ENCODE data around the gene FHAD1. TPM values are rescaled to one million over a fixed set of nuclear protein-coding genes. Genes with fewer than 3 reads are reported as not detected.

The FHAD1 gene
- polyA plus RNA-seq, 3 donors = 0.67 to 0.69 TPM; not detected in 1

- H3K27ac Mint-ChIP-seq = peak overlapping the region; percentile 83 to 92 (median 88)
- Histone ChIP-seq H3K27me3 (ENCODE audit: control insufficient read depth in 2 of 2, insufficient read depth in 2 of 2, low read length in 2 of 2) (no peaks in the 10 kb centered on the region), H3K27ac (ENCODE audit: low read depth in 1 of 2, low read length in 2 of 2) (peak overlapping the region; percentile 26 to 84), H3K4me1 (ENCODE audit: control insufficient read depth in 1 of 2, insufficient read depth in 2 of 2, low read length in 2 of 2) (peaks cover 32 to 88% of the 10 kb centered on the region in 2 donors), H4K20me1 (ENCODE audit: insufficient read depth, low read length) (peaks cover 100% of the 10 kb centered on the region), H3K9ac (ENCODE audit: insufficient read depth, low read length, poor library complexity, severe bottlenecking) (no peak overlapping the region), H3K9me3 (replicated peaks in 1 of 2; ENCODE audit: control insufficient read depth in 1 of 2, insufficient read depth in 1 of 2, low read length in 2 of 2) (no peaks in the 10 kb centered on the region), H3K4me2 (replicated peaks; ENCODE audit: extremely low read depth, low read length, poor library complexity, severe bottlenecking) (no peak overlapping the region), H3K36me3 (replicated peaks in 1 of 2; ENCODE audit: control insufficient read depth in 1 of 2, insufficient read depth in 2 of 2, low read length in 2 of 2) (peaks cover 71 to 92% of the 10 kb centered on the region in 2 donors), H2AFZ (ENCODE audit: insufficient read depth, low read depth, low read length, poor library complexity, severe bottlenecking) (no peak overlapping the region), H3K4me3 (replicated peaks in 1 of 3; ENCODE audit: low read depth in 2 of 3, low read length in 3 of 3) (no peak overlapping the region), H3K79me2 (ENCODE audit: insufficient read depth, low read length) (peaks cover 76% of the 10 kb centered on the region)
- H3K27me3 Mint-ChIP-seq (ENCODE audit: low read depth in 3 of 3) = peaks cover 0 to 2% (median 2%) of the 10 kb centered on the region in 3 donors
- no peak for TF ChIP-seq CTCF (IDR thresholded peaks at IDR 0.05)
- peaks cover 63 to 94% of the 10 kb centered on the region in 2 donors for H3K36me3 Mint-ChIP-seq
- intact Hi-C loops (cut with micrococcal nuclease) = no loop called here
- H3K4me1 Mint-ChIP-seq = peaks cover 59% of the 10 kb centered on the region
- peaks cover 0 to 2% (median 0%) of the 10 kb centered on the region in 7 donors for H3K9me3 Mint-ChIP-seq
- H3K4me3 Mint-ChIP-seq = no peak overlapping the region
- 100% methylated on average over 1 of the region's 6 CpGs for WGBS (ENCODE audit: insufficient coverage)
- DNase-seq = no peak
These were observed 178.9 kb downstream of the FHAD1 start for GRCh38 chr1:15425958-15426357.

DNA sequence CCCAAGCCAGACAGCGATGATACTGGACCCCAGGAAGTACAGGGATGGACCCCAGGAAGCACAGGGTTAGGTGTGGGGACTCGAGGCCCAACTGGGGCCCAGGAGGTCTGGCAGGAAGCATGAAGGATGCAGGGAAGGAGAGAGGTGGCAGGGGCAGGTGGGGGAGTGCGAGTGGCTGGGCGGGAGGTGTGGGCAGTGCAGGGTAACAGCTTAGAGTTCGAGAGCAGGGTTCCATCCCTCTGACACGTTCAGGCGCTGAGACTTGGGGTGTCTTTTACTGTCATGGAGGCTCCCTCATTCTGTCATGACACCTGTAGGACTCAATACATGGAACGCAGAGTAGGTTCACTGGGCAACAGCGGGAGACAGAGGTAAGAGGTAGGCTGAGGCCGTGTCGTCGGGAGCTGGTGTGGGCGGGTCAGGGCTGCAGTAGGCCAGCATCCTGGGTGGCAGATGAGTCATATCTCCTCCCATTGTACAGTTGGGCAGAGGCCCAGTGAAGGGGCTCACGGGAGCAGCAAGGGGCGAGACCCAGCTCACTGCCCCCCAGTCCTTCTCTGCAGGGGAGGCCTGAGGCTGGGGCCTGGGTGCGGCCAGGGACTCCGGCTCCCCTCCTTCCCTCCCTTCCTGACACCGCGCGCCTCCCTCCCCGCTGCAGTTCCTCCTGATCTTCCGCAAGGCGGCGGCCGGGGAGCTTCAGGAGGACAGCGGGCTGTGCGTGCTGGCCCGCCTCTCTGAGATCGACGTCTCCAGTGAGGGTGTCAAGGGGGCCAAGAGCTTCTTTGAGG lies 179.7 kb downstream of the FHAD1 start:
- intact Hi-C loops (cut with micrococcal nuclease) = no loop called here
- H3K4me3 ChIP-seq (replicated peaks in 1 of 3; ENCODE audit: low read depth in 2 of 3, low read length in 3 of 3) = no peak overlapping the region
- H3K36me3 Mint-ChIP-seq = peaks cover 63 to 95% of the 10 kb centered on the region in 2 donors
- H3K9me3 Mint-ChIP-seq = peaks cover 0 to 2% (median 0%) of the 10 kb centered on the region in 7 donors
- peak overlapping the region; percentile 86 to 97 (median 89) for H3K27ac Mint-ChIP-seq
- H3K9me3 ChIP-seq (replicated peaks in 1 of 2; ENCODE audit: control insufficient read depth in 1 of 2, insufficient read depth in 1 of 2, low read length in 2 of 2) = no peaks in the 10 kb centered on the region
- H3K4me2 ChIP-seq (replicated peaks; ENCODE audit: extremely low read depth, low read length, poor library complexity, severe bottlenecking) = no peak overlapping the region
- no peak overlapping the region for H2AFZ ChIP-seq (ENCODE audit: insufficient read depth, low read depth, low read length, poor library complexity, severe bottlenecking)
- H3K9ac ChIP-seq (ENCODE audit: insufficient read depth, low read length, poor library complexity, severe bottlenecking) = no peak overlapping the region
- peaks cover 56% of the 10 kb centered on the region for H3K4me1 Mint-ChIP-seq
- H3K27me3 ChIP-seq (ENCODE audit: control insufficient read depth in 2 of 2, insufficient read depth in 2 of 2, low read length in 2 of 2) = no peaks in the 10 kb centered on the region
- peaks cover 26 to 86% of the 10 kb centered on the region in 2 donors for H3K4me1 ChIP-seq (ENCODE audit: control insufficient read depth in 1 of 2, insufficient read depth in 2 of 2, low read length in 2 of 2)
- peaks cover 0 to 1% (median 0%) of the 10 kb centered on the region in 3 donors for H3K27me3 Mint-ChIP-seq (ENCODE audit: low read depth in 3 of 3)
- no peak overlapping the region for H3K4me3 Mint-ChIP-seq
- H3K36me3 ChIP-seq (replicated peaks in 1 of 2; ENCODE audit: control insufficient read depth in 1 of 2, insufficient read depth in 2 of 2, low read length in 2 of 2) = peaks cover 75 to 90% of the 10 kb centered on the region in 2 donors
- 82% methylated on average over 15 of the region's 30 CpGs for WGBS (ENCODE audit: insufficient coverage)
- TF ChIP-seq CTCF (IDR thresholded peaks at IDR 0.05) = no peak
- peaks cover 100% of the 10 kb centered on the region for H4K20me1 ChIP-seq (ENCODE audit: insufficient read depth, low read length)
- peak overlapping the region; percentile 26 to 84 for H3K27ac ChIP-seq (ENCODE audit: low read depth in 1 of 2, low read length in 2 of 2)
- no peak for DNase-seq
- H3K79me2 ChIP-seq (ENCODE audit: insufficient read depth, low read length) = peaks cover 69% of the 10 kb centered on the region
